Panc1 (cell line): ENCODE data around the gene VASH2. TPM values are rescaled to one million over a fixed set of nuclear protein-coding genes. Genes with fewer than 3 reads are reported as not detected.

Experiments
- ATAC-seq: fragments of 200-7000 bp; cut with Tn5 transposase; 2 replicates; pipeline ENCODE4 v1.9.1; 2020; ENCODE audit warnings: mild to moderate bottlenecking, moderate library complexity
- BruUV-seq: library from RNA; stranded (reverse); fragments of 400-500 nt; replicated peaks from 2 replicates; lab custom pipeline; 2021; lab: Mats Ljungman, UMichigan
- CTCF ChIA-PET: fragments of 300-600 bp; sonication (Branson Sonifier 250); formaldehyde crosslinking; loops from one replicate; lab custom pipeline; 2022; ENCODE audit warnings: antibody characterized with exemption; lab: Charles Lee
- POLR2A ChIA-PET: fragments of 300-600 bp; sonication (Branson Sonifier 250); formaldehyde crosslinking; loops from one replicate; lab custom pipeline; 2022; ENCODE audit warnings: antibody characterized with exemption; lab: Charles Lee
- DNase-seq: peaks from one replicate; pipeline ENCODE4 v3.0.0-alpha.2; 2010; ENCODE audit warnings: low read depth, low spot score
- H3K27ac ChIP-seq: 2 replicates; pipeline ENCODE4 v1.5.1; 2011; ENCODE audit warnings: mild to moderate bottlenecking, low read length, inconsistent platforms
- H3K27me3 ChIP-seq: fragments of 200-500 bp; sonication (Bioruptor generic); 2 replicates; pipeline ENCODE4 v1.6.0; 2014; ENCODE audit warnings: low read length, inconsistent platforms; ENCODE audit not compliant: control insufficient read depth, insufficient read depth
- H3K36me3 ChIP-seq: fragments of 200-500 bp; sonication (Bioruptor generic); 2 replicates; pipeline ENCODE4 v1.5.1; 2014; ENCODE audit warnings: inconsistent platforms, mild to moderate bottlenecking, low read length, moderate library complexity; ENCODE audit not compliant: control insufficient read depth, insufficient read depth
- H3K4me1 ChIP-seq: 2 replicates; pipeline ENCODE4 v1.5.1; 2011; ENCODE audit warnings: inconsistent platforms, mild to moderate bottlenecking, low read length, moderate library complexity; ENCODE audit not compliant: control insufficient read depth, insufficient read depth
- H3K4me3 ChIP-seq, 2 experiments: 2 replicates each; pipeline ENCODE4 v1.5.1; 2011 to 2012; ENCODE audit warnings: low read depth in 2 of 2, low read length in 2 of 2, mild to moderate bottlenecking in 2 of 2, inconsistent platforms in 1 of 2, moderate library complexity in 1 of 2
- H3K9me3 ChIP-seq: fragments of 200-500 bp; sonication (Bioruptor generic); 2 replicates; pipeline ENCODE4 v1.5.1; 2014; ENCODE audit warnings: low read depth, mild to moderate bottlenecking, inconsistent platforms, low read length, moderate library complexity; ENCODE audit not compliant: control insufficient read depth, insufficient read depth
- POLR2AphosphoS5 ChIP-seq: IDR thresholded peaks from 2 replicates; pipeline ENCODE4 v1.6.1; 2012; ENCODE audit warnings: mild to moderate bottlenecking, low read depth, low read length, moderate library complexity
- SIN3A ChIP-seq: IDR thresholded peaks from 2 replicates; pipeline ENCODE4 v1.6.1; 2012; ENCODE audit warnings: low read depth, mild to moderate bottlenecking, low read length, moderate library complexity, borderline replicate concordance; ENCODE audit not compliant: insufficient read depth
- TCF7L2 ChIP-seq: IDR thresholded peaks from 2 replicates; pipeline ENCODE4 v1.6.1; 2011; ENCODE audit warnings: mild to moderate bottlenecking, low read depth, low read length, inconsistent platforms
- in situ Hi-C: cut with HindIII; loops from 2 replicates; pipeline ENCODE4 v1.10.0; 2016; ENCODE audit warnings: low sequenced_read_pairs, low pct_unique_long_range_greater_than_20kb
- intact Hi-C: fragments of 100-400 bp; cut with micrococcal nuclease; formaldehyde crosslinking; loops from one replicate; pipeline ENCODE4 v1.10.0; 2022; ENCODE audit not compliant: unreplicated experiment
- total RNA-seq: library from RNA; stranded (reverse); gene quantifications from one replicate; pipeline ENCODE4 v1.2.1, GENCODE V29; 2021; ENCODE audit not compliant: unreplicated experiment
- TF ChIP-seq, protein P1 (sequence below), 2 experiments: IDR thresholded peaks; 2 replicates each; pipeline ENCODE4 v1.6.1; 2011 to 2012; ENCODE audit warnings: low read depth in 2 of 2, control low read depth in 1 of 2, low read length in 1 of 2, mild to moderate bottlenecking in 1 of 2, moderate library complexity in 1 of 2; ENCODE audit not compliant: insufficient read depth in 1 of 2
- TF ChIP-seq, protein P2 (sequence below): fragments of 450-650 bp; IDR thresholded peaks from 2 replicates; pipeline ENCODE4 v1.5.1; 2017; ENCODE audit warnings: mild to moderate bottlenecking

VASH2 gene
- total RNA-seq, 1 experiment from 2014 or later, result 1.7 TPM

DNA sequence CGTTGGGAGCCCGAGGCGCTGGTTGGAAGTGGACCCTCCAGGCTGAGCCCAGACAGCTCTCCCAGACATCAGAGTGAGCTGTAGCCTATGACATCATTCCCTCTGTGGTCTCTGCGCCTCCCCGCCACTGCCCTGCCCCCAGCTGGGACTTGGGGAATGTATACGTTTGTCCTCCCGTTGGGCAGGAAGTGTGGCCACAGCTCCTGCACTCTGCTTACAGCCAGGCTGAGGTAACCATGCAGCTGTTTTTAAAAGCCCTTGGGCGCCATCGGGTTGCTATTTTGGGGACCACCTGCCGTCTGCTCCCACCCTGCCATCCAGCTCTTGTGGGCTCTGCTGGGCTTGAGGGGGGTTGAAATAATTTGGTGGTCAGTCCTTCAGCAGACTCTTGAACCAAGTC is 7.8 kb downstream of the VASH2 start:
- no peak for DNase-seq
- Histone ChIP-seq H3K4me3 (no peak overlapping the region), H3K27ac (no peak overlapping the region), H3K9me3 (no peaks in the 10 kb centered on the region), H3K36me3 (no peaks in the 10 kb centered on the region), H3K27me3 (no peaks in the 10 kb centered on the region; the same call in 1 of the 2 replicates), H3K4me1 (no peaks in the 10 kb centered on the region)
- TF ChIP-seq POLR2AphosphoS5 (no peak), SIN3A (no peak), TCF7L2 (no peak)
- TF ChIP-seq, protein P1, sequence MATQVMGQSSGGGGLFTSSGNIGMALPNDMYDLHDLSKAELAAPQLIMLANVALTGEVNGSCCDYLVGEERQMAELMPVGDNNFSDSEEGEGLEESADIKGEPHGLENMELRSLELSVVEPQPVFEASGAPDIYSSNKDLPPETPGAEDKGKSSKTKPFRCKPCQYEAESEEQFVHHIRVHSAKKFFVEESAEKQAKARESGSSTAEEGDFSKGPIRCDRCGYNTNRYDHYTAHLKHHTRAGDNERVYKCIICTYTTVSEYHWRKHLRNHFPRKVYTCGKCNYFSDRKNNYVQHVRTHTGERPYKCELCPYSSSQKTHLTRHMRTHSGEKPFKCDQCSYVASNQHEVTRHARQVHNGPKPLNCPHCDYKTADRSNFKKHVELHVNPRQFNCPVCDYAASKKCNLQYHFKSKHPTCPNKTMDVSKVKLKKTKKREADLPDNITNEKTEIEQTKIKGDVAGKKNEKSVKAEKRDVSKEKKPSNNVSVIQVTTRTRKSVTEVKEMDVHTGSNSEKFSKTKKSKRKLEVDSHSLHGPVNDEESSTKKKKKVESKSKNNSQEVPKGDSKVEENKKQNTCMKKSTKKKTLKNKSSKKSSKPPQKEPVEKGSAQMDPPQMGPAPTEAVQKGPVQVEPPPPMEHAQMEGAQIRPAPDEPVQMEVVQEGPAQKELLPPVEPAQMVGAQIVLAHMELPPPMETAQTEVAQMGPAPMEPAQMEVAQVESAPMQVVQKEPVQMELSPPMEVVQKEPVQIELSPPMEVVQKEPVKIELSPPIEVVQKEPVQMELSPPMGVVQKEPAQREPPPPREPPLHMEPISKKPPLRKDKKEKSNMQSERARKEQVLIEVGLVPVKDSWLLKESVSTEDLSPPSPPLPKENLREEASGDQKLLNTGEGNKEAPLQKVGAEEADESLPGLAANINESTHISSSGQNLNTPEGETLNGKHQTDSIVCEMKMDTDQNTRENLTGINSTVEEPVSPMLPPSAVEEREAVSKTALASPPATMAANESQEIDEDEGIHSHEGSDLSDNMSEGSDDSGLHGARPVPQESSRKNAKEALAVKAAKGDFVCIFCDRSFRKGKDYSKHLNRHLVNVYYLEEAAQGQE (IDR thresholded peaks at IDR 0.05; ENCODE audit: insufficient read depth in 1 of 2, low read depth in 2 of 2, low read length in 1 of 2), result no peak
- TF ChIP-seq, protein P2, sequence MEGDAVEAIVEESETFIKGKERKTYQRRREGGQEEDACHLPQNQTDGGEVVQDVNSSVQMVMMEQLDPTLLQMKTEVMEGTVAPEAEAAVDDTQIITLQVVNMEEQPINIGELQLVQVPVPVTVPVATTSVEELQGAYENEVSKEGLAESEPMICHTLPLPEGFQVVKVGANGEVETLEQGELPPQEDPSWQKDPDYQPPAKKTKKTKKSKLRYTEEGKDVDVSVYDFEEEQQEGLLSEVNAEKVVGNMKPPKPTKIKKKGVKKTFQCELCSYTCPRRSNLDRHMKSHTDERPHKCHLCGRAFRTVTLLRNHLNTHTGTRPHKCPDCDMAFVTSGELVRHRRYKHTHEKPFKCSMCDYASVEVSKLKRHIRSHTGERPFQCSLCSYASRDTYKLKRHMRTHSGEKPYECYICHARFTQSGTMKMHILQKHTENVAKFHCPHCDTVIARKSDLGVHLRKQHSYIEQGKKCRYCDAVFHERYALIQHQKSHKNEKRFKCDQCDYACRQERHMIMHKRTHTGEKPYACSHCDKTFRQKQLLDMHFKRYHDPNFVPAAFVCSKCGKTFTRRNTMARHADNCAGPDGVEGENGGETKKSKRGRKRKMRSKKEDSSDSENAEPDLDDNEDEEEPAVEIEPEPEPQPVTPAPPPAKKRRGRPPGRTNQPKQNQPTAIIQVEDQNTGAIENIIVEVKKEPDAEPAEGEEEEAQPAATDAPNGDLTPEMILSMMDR, result no peak
- BruUV-seq, result no TSS peak
- no peak for ATAC-seq
- POLR2A ChIA-PET, result no interaction called here
- intact Hi-C loops (no loop called here), in situ Hi-C loops (no loop called here)
- CTCF ChIA-PET, result interaction anchor here (0.6 to 0.7 kb wide), 2 partner anchors 118 to 502 kb away, joined by 3 to 6 read pairs; no protein-coding TSS in a partner anchor

DNA sequence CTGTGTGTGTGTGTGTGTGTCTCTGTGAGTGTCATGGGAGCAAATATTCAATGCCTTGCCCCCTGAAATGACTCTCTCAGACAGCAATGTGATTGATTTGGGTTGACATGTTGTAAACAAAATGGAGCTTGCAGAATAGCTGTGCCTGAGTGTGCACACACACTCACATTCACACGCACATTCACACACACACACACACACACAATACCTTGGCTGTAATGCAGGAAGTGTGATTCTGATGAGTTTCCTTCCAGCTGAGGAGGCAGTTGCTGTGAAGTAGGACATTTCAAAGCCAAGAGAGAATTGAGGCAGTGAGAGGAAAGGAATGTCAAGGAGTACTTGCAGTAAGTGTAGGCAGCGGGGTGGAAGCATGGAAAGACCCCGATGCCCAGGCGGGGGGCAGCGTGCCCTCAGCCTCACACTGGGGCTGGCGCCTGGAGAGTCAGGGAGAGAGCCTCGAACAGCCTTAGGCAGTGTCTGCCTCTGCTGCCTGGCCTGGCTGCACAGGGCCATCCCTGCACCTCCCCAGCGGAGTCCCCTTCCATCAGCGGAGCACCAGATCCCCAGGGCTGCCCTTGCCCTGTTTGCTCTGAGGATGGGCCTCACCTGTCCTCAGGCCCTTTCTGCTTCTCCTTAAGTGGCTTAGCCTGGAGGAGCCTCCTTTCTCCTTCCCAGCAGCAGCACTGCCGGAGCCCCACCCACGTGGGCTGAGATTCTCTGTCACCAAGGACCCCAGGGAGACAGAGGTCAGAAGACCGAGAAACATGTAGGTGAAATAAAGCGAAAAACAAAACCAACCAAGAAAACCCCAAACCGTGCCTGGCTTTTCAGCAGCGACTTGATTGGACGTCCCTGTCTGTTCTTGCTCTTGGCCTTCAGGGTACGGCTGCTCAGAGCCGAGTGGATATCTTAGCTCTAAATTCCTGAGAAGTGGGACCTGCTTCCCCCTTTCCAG is 9.2 kb downstream of the VASH2 start:
- Histone ChIP-seq H3K4me3 (no peak overlapping the region), H3K4me1 (no peaks in the 10 kb centered on the region), H3K9me3 (no peaks in the 10 kb centered on the region), H3K27ac (no peak overlapping the region), H3K36me3 (no peaks in the 10 kb centered on the region), H3K27me3 (peaks cover 3% of the 10 kb centered on the region; the same call in 1 of the 2 replicates)
- intact Hi-C loops (no loop called here), in situ Hi-C loops (no loop called here)
- DNase-seq (no peak), ATAC-seq (0 out of 2 replicates have a peak, but pooled peaks have one; percentile 30)
- TF ChIP-seq SIN3A, result no peak
- TF ChIP-seq, protein P2, result no peak
- TF ChIP-seq, protein P1 (IDR thresholded peaks at IDR 0.05; ENCODE audit: insufficient read depth in 1 of 2, low read depth in 2 of 2, low read length in 1 of 2), result no peak
- ChIA-PET POLR2A (no interaction called here), CTCF (no interaction called here)
- BruUV-seq, result no TSS peak
